ENCODE data around the gene SERTAD4.

- TF ChIP-seq, protein P1, sequence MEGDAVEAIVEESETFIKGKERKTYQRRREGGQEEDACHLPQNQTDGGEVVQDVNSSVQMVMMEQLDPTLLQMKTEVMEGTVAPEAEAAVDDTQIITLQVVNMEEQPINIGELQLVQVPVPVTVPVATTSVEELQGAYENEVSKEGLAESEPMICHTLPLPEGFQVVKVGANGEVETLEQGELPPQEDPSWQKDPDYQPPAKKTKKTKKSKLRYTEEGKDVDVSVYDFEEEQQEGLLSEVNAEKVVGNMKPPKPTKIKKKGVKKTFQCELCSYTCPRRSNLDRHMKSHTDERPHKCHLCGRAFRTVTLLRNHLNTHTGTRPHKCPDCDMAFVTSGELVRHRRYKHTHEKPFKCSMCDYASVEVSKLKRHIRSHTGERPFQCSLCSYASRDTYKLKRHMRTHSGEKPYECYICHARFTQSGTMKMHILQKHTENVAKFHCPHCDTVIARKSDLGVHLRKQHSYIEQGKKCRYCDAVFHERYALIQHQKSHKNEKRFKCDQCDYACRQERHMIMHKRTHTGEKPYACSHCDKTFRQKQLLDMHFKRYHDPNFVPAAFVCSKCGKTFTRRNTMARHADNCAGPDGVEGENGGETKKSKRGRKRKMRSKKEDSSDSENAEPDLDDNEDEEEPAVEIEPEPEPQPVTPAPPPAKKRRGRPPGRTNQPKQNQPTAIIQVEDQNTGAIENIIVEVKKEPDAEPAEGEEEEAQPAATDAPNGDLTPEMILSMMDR (IDR thresholded peaks at IDR 0.05; ENCODE audit: low read depth, low read length, missing input control), result no peak
- TF ChIP-seq ATF3 (IDR thresholded peaks at IDR 0.05) (no peak), GABPA (IDR thresholded peaks at IDR 0.05 in 1 of 2, conservative IDR thresholded peaks at IDR 0.05 in 1 of 2) (no peak), REST (IDR thresholded peaks at IDR 0.05) (no peak), SP1 (IDR thresholded peaks at IDR 0.05) (no peak), HNF4G (IDR thresholded peaks at IDR 0.05) (no peak), HNF4A (conservative IDR thresholded peaks at IDR 0.05) (no peak), YY1 (IDR thresholded peaks at IDR 0.05) (no peak), ZBTB33 (IDR thresholded peaks at IDR 0.05) (no peak), TAF1 (conservative IDR thresholded peaks at IDR 0.05) (no peak)
Observed at GRCh38 chr1:210195635-210196160, 36.9 kb upstream of the SERTAD4 start.
